ENCODE measurements around the gene RGP1.

Gene RGP1

GRCh38 chr9:35753466-35753865 lies 4.4 kb downstream of the RGP1 start:
- no peak for DNase-seq (ENCODE audit: low spot score)

GRCh38 chr9:35754264-35754663 lies 5.2 kb downstream of the RGP1 start, which contains the start of gene MSMP:
TSS of gene MSMP (minus strand) at chr9:35754276. CDS start at chr9:35754129, 147 bp downstream.
- TF ChIP-seq CTCF (IDR thresholded peaks at IDR 0.05), result no peak
- no peak for DNase-seq (ENCODE audit: low spot score)
- Histone ChIP-seq H3K4me3 (no peak within 1 kb of the TSS), H3K27ac (no peak within 1 kb of the TSS)

More at GRCh38 chr9:35753466-35753865, 4.4 kb downstream of the RGP1 start:
- no peak overlapping the region for H3K4me3 ChIP-seq
- no peak overlapping the region for H3K27ac ChIP-seq
- TF ChIP-seq CTCF (IDR thresholded peaks at IDR 0.05), result no peak

GRCh38 chr9:35755071-35755470 lies 6.0 kb downstream of the RGP1 start:
- no peak overlapping the region for H3K27ac ChIP-seq
- H3K4me3 ChIP-seq, result no peak overlapping the region
- TF ChIP-seq CTCF (IDR thresholded peaks at IDR 0.05), result no peak
- DNase-seq (ENCODE audit: low spot score), result no peak

GRCh38 chr9:35756275-35757225 lies 7.5 kb downstream of the RGP1 start:
- peak; percentile 66 for TF ChIP-seq CTCF (IDR thresholded peaks at IDR 0.05)
- DNase-seq (ENCODE audit: low spot score), result no peak

GRCh38 chr9:35757226-35757891 lies 8.3 kb downstream of the RGP1 start:
- DNase-seq (ENCODE audit: low spot score), result no peak

More at GRCh38 chr9:35756275-35757225, 7.5 kb downstream of the RGP1 start:
- H3K27ac ChIP-seq, result peak overlapping the region; percentile 86 to 93
- H3K4me3 ChIP-seq, result peak overlapping the region; percentile 77

GRCh38 chr9:35757892-35758275 lies 8.8 kb downstream of the RGP1 start:
- no peak overlapping the region for H3K4me3 ChIP-seq

More at GRCh38 chr9:35757226-35757891, 8.3 kb downstream of the RGP1 start:
- no peak for TF ChIP-seq CTCF (IDR thresholded peaks at IDR 0.05)
- H3K4me3 ChIP-seq, result peak overlapping the region; percentile 77
- peak overlapping the region; percentile 86 to 93 for H3K27ac ChIP-seq

More at GRCh38 chr9:35757892-35758275, 8.8 kb downstream of the RGP1 start:
- no peak for TF ChIP-seq CTCF (IDR thresholded peaks at IDR 0.05)
- H3K27ac ChIP-seq, result peak overlapping the region; percentile 86 to 93
- no peak for DNase-seq (ENCODE audit: low spot score)
